Right lobe of liver (tissue), 4 donors: ENCODE results near the gene SLC4A5.

ENCODE experiments used
- CTCF ChIP-seq, 4 donors: fragments of 200-600 bp in 3 of 4; fragments of 450-650 bp in 1 of 4; IDR thresholded peaks; one replicate each; pipeline versions ENCODE4 v1.5.1 to v1.8.0; 2016 to 2022; ENCODE audit warnings: antibody characterized with exemption in 4 of 4, mild to moderate bottlenecking in 2 of 4
- POLR2A ChIP-seq: fragments of 450-650 bp; IDR thresholded peaks from one replicate; pipeline ENCODE4 v1.6.1; 2017; ENCODE audit warnings: antibody characterized with exemption, mild to moderate bottlenecking
- donor health status: DM: no; HTN: no; CAD: no.
- donor health status: DM: no; HTN: no; CAD: no.
- donor health status: DM: no; HTN: yes; CAD: no.

- no peak for TF ChIP-seq CTCF (IDR thresholded peaks at IDR 0.05)
- no peak for TF ChIP-seq POLR2A
Observed at GRCh38 chr2:74201596-74201995, 141.6 kb downstream of the SLC4A5 start.
